T-helper 2 cell treated with Interferon-gamma antibody and Interleukin-4, amounts not matched to agents 5 μg/mL and 100 μg/mL, for 36 hours (primary cell): Measurements from ENCODE around the gene PPFIA3.

ENCODE experiments used
- DNase-seq: peaks from one replicate; pipeline ENCODE4 v3.0.0; 2021; ENCODE audit warnings: low spot score
- H3K27ac Mint-ChIP-seq: one replicate; pipeline ENCODE4 v1.8.0; 2021; ENCODE audit warnings: mild to moderate bottlenecking, mixed read lengths
- H3K27me3 Mint-ChIP-seq: one replicate; pipeline ENCODE4 v1.8.0; 2021; ENCODE audit warnings: low read depth, mixed read lengths
- H3K36me3 Mint-ChIP-seq: one replicate; pipeline ENCODE4 v1.8.0; 2021; ENCODE audit warnings: low read depth, mixed read lengths
- H3K4me1 Mint-ChIP-seq: one replicate; pipeline ENCODE4 v1.8.0; 2021; ENCODE audit warnings: low read depth, mixed read lengths
- H3K4me3 Mint-ChIP-seq: one replicate; pipeline ENCODE4 v1.8.0; 2022; ENCODE audit warnings: mild to moderate bottlenecking, moderate library complexity, mixed read lengths
- H3K9me3 Mint-ChIP-seq: one replicate; pipeline ENCODE4 v1.8.0; 2021; ENCODE audit warnings: mixed read lengths

PPFIA3 gene

GRCh38 chr19:49092686-49093085, 26.7 kb upstream of the PPFIA3 start:
- no peak overlapping the region for H3K4me3 Mint-ChIP-seq
- no peak for DNase-seq
- H3K4me1 Mint-ChIP-seq, result peaks cover 14% of the 10 kb centered on the region
- no peaks in the 10 kb centered on the region for H3K9me3 Mint-ChIP-seq
- no peak overlapping the region for H3K27ac Mint-ChIP-seq
- peaks cover 53% of the 10 kb centered on the region for H3K36me3 Mint-ChIP-seq
- H3K27me3 Mint-ChIP-seq, result no peaks in the 10 kb centered on the region

- Mint-ChIP-seq H3K4me1 (peaks cover 12% of the 10 kb centered on the region), H3K27ac (no peak overlapping the region), H3K27me3 (no peaks in the 10 kb centered on the region), H3K4me3 (no peak overlapping the region), H3K9me3 (no peaks in the 10 kb centered on the region), H3K36me3 (peaks cover 61% of the 10 kb centered on the region)
- DNase-seq, result no peak
These were observed 24.6 kb upstream of the PPFIA3 start for GRCh38 chr19:49094505-49095482.

GRCh38 chr19:49097453-49098288, 21.7 kb upstream of the PPFIA3 start:
- peaks cover 6% of the 10 kb centered on the region for H3K4me1 Mint-ChIP-seq
- H3K4me3 Mint-ChIP-seq, result no peak overlapping the region
- DNase-seq, result peak; percentile 60
- H3K27ac Mint-ChIP-seq, result peak overlapping the region; percentile 75
- H3K27me3 Mint-ChIP-seq, result no peaks in the 10 kb centered on the region
- no peaks in the 10 kb centered on the region for H3K9me3 Mint-ChIP-seq
- peaks cover 56% of the 10 kb centered on the region for H3K36me3 Mint-ChIP-seq

GRCh38 chr19:49098795-49099194, 20.5 kb upstream of the PPFIA3 start:
- peak overlapping the region; percentile 75 for H3K27ac Mint-ChIP-seq
- peaks cover 52% of the 10 kb centered on the region for H3K36me3 Mint-ChIP-seq
- H3K27me3 Mint-ChIP-seq, result no peaks in the 10 kb centered on the region
- H3K9me3 Mint-ChIP-seq, result no peaks in the 10 kb centered on the region
- H3K4me3 Mint-ChIP-seq, result no peak overlapping the region
- peaks cover 6% of the 10 kb centered on the region for H3K4me1 Mint-ChIP-seq
- no peak for DNase-seq

GRCh38 chr19:49101160-49101559, 18.2 kb upstream of the PPFIA3 start:
- no peak overlapping the region for H3K4me3 Mint-ChIP-seq
- no peaks in the 10 kb centered on the region for H3K27me3 Mint-ChIP-seq
- H3K36me3 Mint-ChIP-seq, result peaks cover 54% of the 10 kb centered on the region
- no peak for DNase-seq
- no peak overlapping the region for H3K27ac Mint-ChIP-seq
- peaks cover 6% of the 10 kb centered on the region for H3K4me1 Mint-ChIP-seq
- H3K9me3 Mint-ChIP-seq, result no peaks in the 10 kb centered on the region

GRCh38 chr19:49102303-49102702, 17.0 kb upstream of the PPFIA3 start:
- no peak for DNase-seq
- H3K36me3 Mint-ChIP-seq, result peaks cover 55% of the 10 kb centered on the region
- H3K4me3 Mint-ChIP-seq, result no peak overlapping the region
- peaks cover 8% of the 10 kb centered on the region for H3K4me1 Mint-ChIP-seq
- no peaks in the 10 kb centered on the region for H3K9me3 Mint-ChIP-seq
- H3K27me3 Mint-ChIP-seq, result no peaks in the 10 kb centered on the region
- H3K27ac Mint-ChIP-seq, result no peak overlapping the region

- Mint-ChIP-seq H3K27me3 (no peaks in the 10 kb centered on the region), H3K4me1 (peaks cover 2% of the 10 kb centered on the region), H3K9me3 (no peaks in the 10 kb centered on the region)
These were observed 15.8 kb upstream of the PPFIA3 start for GRCh38 chr19:49103331-49104085.

GRCh38 chr19:49104229-49104864, 15.0 kb upstream of the PPFIA3 start:
- no peak for DNase-seq
- peaks cover 54% of the 10 kb centered on the region for H3K36me3 Mint-ChIP-seq
- no peaks in the 10 kb centered on the region for H3K27me3 Mint-ChIP-seq
- H3K9me3 Mint-ChIP-seq, result no peaks in the 10 kb centered on the region
- peaks cover 2% of the 10 kb centered on the region for H3K4me1 Mint-ChIP-seq
- no peak overlapping the region for H3K4me3 Mint-ChIP-seq
- no peak overlapping the region for H3K27ac Mint-ChIP-seq

More at GRCh38 chr19:49103331-49104085, 15.8 kb upstream of the PPFIA3 start:
- no peak overlapping the region for H3K27ac Mint-ChIP-seq
- DNase-seq, result no peak
- H3K36me3 Mint-ChIP-seq, result peaks cover 55% of the 10 kb centered on the region
- H3K4me3 Mint-ChIP-seq, result no peak overlapping the region

GRCh38 chr19:49106648-49107135, 12.7 kb upstream of the PPFIA3 start:
- H3K27me3 Mint-ChIP-seq, result no peaks in the 10 kb centered on the region
- no peak overlapping the region for H3K27ac Mint-ChIP-seq
- H3K4me3 Mint-ChIP-seq, result no peak overlapping the region
- peak; percentile 42 for DNase-seq
- peaks cover 2% of the 10 kb centered on the region for H3K4me1 Mint-ChIP-seq
- peaks cover 42% of the 10 kb centered on the region for H3K36me3 Mint-ChIP-seq
- H3K9me3 Mint-ChIP-seq, result no peaks in the 10 kb centered on the region

GRCh38 chr19:49107625-49108459, 11.5 kb upstream of the PPFIA3 start:
- DNase-seq, result no peak
- Mint-ChIP-seq H3K27ac (no peak overlapping the region), H3K36me3 (peaks cover 37% of the 10 kb centered on the region), H3K4me3 (no peak overlapping the region), H3K4me1 (peaks cover 4% of the 10 kb centered on the region), H3K9me3 (no peaks in the 10 kb centered on the region), H3K27me3 (no peaks in the 10 kb centered on the region)

GRCh38 chr19:49109051-49109450, 10.3 kb upstream of the PPFIA3 start:
- Mint-ChIP-seq H3K27ac (no peak overlapping the region), H3K4me3 (no peak overlapping the region), H3K4me1 (peaks cover 11% of the 10 kb centered on the region), H3K36me3 (peaks cover 37% of the 10 kb centered on the region), H3K9me3 (no peaks in the 10 kb centered on the region), H3K27me3 (no peaks in the 10 kb centered on the region)
- no peak for DNase-seq

- peaks cover 33% of the 10 kb centered on the region for H3K36me3 Mint-ChIP-seq
- H3K4me1 Mint-ChIP-seq, result peaks cover 11% of the 10 kb centered on the region
- no peak overlapping the region for H3K4me3 Mint-ChIP-seq
- H3K9me3 Mint-ChIP-seq, result no peaks in the 10 kb centered on the region
- H3K27ac Mint-ChIP-seq, result no peak overlapping the region
- H3K27me3 Mint-ChIP-seq, result no peaks in the 10 kb centered on the region
- DNase-seq, result no peak
These were observed 9.6 kb upstream of the PPFIA3 start for GRCh38 chr19:49109569-49110233.
